HepG2 (cell line): ENCODE results near the gene UGT8. TPM values are rescaled to one million over a fixed set of nuclear protein-coding genes. Genes with fewer than 3 reads are reported as not detected.

Experiments used
- ATAC-seq: fragments of 200-7000 bp; cut with Tn5 transposase; 3 replicates; pipeline ENCODE4 v1.9.1; 2020; ENCODE audit warnings: mild to moderate bottlenecking, moderate library complexity
- BruUV-seq: library from RNA; stranded (reverse); fragments of 400-500 nt; replicated peaks from 2 replicates; lab custom pipeline; 2021; lab: Mats Ljungman, UMichigan
- CTCF ChIA-PET: fragments of 300-600 bp; formaldehyde crosslinking; extraction: SDS; loops from one replicate; lab custom pipeline; 2021; ENCODE audit warnings: low total read pairs, inconsistent platforms, low intra/inter-chr PET ratio; lab: Yijun Ruan, JAX
- POLR2A ChIA-PET: fragments of 350-600 bp; sonication (Branson Sonifier 250); formaldehyde crosslinking; loops from one replicate; lab custom pipeline; 2020; ENCODE audit warnings: antibody characterized with exemption, inconsistent platforms; lab: Yijun Ruan, JAX
- DNase-seq: peaks from one replicate; pipeline ENCODE4 v3.0.0-alpha.2; 2015; ENCODE audit warnings: low spot score
- FAIRE-seq: peaks from 3 replicates; lab custom pipeline; 2011; peaks lifted over from hg19 to GRCh38; lab: Jason Lieb, UNC
- H2AFZ ChIP-seq: one replicate; pipeline ENCODE4 v1.6.1; 2011; ENCODE audit warnings: low read length, inconsistent platforms
- H3K27ac ChIP-seq: fragments of 300-600 bp; 3 replicates; pipeline ENCODE4 v1.8.0; 2011; ENCODE audit warnings: mixed run types, mild to moderate bottlenecking, mixed read lengths, low read length, inconsistent platforms; ENCODE audit not compliant: insufficient read depth; ENCODE audit errors: extremely low read length
- H3K27me3 ChIP-seq, 2 experiments: fragments of 200-600 bp in 1 of 2; 2 replicates in 1 of 2; 3 replicates in 1 of 2; pipeline versions ENCODE4 v1.6.0 to v1.8.0; 2011; ENCODE audit warnings: low read length in 2 of 2, mild to moderate bottlenecking in 2 of 2, moderate library complexity in 2 of 2, inconsistent platforms in 1 of 2; ENCODE audit not compliant: insufficient read depth in 2 of 2, control insufficient read depth in 1 of 2
- H3K36me3 ChIP-seq, 2 experiments: fragments of 200-600 bp in 1 of 2; replicated peaks in 1 of 2; 2 replicates in 1 of 2; 3 replicates in 1 of 2; pipeline versions ENCODE4 v1.5.1 to v1.8.0; 2011; ENCODE audit warnings: low read length in 2 of 2, inconsistent platforms in 1 of 2; ENCODE audit not compliant: insufficient read depth in 2 of 2, control insufficient read depth in 1 of 2
- H3K4me1 ChIP-seq: 2 replicates; pipeline ENCODE4 v1.5.1; 2012; ENCODE audit warnings: low read length, inconsistent platforms; ENCODE audit not compliant: insufficient read depth
- H3K4me2 ChIP-seq: 2 replicates; pipeline ENCODE4 v1.6.0; 2011; ENCODE audit warnings: low read depth, low read length, inconsistent platforms
- H3K4me3 ChIP-seq, 3 experiments: fragments of 200-600 bp in 1 of 3; sonication (generic), shearing (Covaris generic) in 1 of 3; replicated peaks in 1 of 3; 2 replicates each; pipeline ENCODE4 v1.5.1; 2011 to 2016; ENCODE audit warnings: low read length in 3 of 3, inconsistent platforms in 2 of 3, low read depth in 2 of 3, mild to moderate bottlenecking in 2 of 3, control low read depth in 1 of 3, mixed read lengths in 1 of 3; ENCODE audit not compliant: insufficient read depth in 1 of 3
- H3K79me2 ChIP-seq: one replicate; pipeline ENCODE4 v1.6.1; 2011; ENCODE audit warnings: low read length, inconsistent platforms; ENCODE audit not compliant: insufficient read depth
- H3K9ac ChIP-seq: 2 replicates; pipeline ENCODE4 v1.6.0; 2011; ENCODE audit warnings: mild to moderate bottlenecking, low read depth, low read length, inconsistent platforms; ENCODE audit not compliant: insufficient read depth
- H3K9me3 ChIP-seq: 2 replicates; pipeline ENCODE4 v1.5.1; 2012; ENCODE audit warnings: mild to moderate bottlenecking, low read length
- H4K20me1 ChIP-seq: 2 replicates; pipeline ENCODE4 v1.6.0; 2011; ENCODE audit warnings: inconsistent platforms, mild to moderate bottlenecking, low read length, moderate library complexity; ENCODE audit not compliant: insufficient read depth
- CREM ChIP-seq, 2 experiments: sonication (generic) in 1 of 2; formaldehyde crosslinking in 1 of 2; IDR thresholded peaks; 2 replicates each; pipeline versions ENCODE4 v1.4.0 to v1.6.1; 2016 to 2020; ENCODE audit warnings: antibody characterized with exemption in 1 of 2, mild to moderate bottlenecking in 1 of 2, missing genetic modification reagents in 1 of 2
- ELF3 ChIP-seq: IDR thresholded peaks from 2 replicates; pipeline ENCODE4 v1.6.1; 2016; ENCODE audit warnings: missing genetic modification reagents, missing compliant biosample characterization
- GATAD1 ChIP-seq: IDR thresholded peaks from 2 replicates; pipeline ENCODE4 v1.6.1; 2016; ENCODE audit warnings: missing genetic modification reagents, missing compliant biosample characterization
- HNRNPK ChIP-seq: fragments of 200-400 bp; formaldehyde crosslinking; IDR thresholded peaks from 2 replicates; pipeline ENCODE4 v1.6.1; 2018; ENCODE audit warnings: low read length, low read depth, moderate library complexity, mild to moderate bottlenecking; ENCODE audit not compliant: poor library complexity, severe bottlenecking
- SNAPC2 ChIP-seq: sonication (generic); formaldehyde crosslinking; IDR thresholded peaks from 2 replicates; pipeline ENCODE4 v1.8.1; 2022; ENCODE audit warnings: mild to moderate bottlenecking, missing genetic modification reagents
- ZFYVE20 ChIP-seq: sonication (generic); formaldehyde crosslinking; IDR thresholded peaks from 2 replicates; pipeline ENCODE4 v1.8.0; 2023; ENCODE audit warnings: low read depth, mild to moderate bottlenecking, moderate library complexity, missing genetic modification reagents, borderline replicate concordance
- ZNF333 ChIP-seq: sonication (generic); formaldehyde crosslinking; IDR thresholded peaks from 2 replicates; pipeline ENCODE4 v1.4.0; 2020; ENCODE audit warnings: mild to moderate bottlenecking, missing genetic modification reagents, borderline replicate concordance
- ZNF431 ChIP-seq: sonication (generic); formaldehyde crosslinking; IDR thresholded peaks from 2 replicates; pipeline ENCODE4 v1.9.0; 2022; ENCODE audit warnings: missing genetic modification reagents, low read depth, mild to moderate bottlenecking, borderline replicate concordance
- ZNF614 ChIP-seq: IDR thresholded peaks from 2 replicates; pipeline ENCODE4 v1.6.1; 2018; ENCODE audit warnings: missing biosample characterization, missing genetic modification reagents, inconsistent platforms, borderline replicate concordance
- WGBS: methylation state at CpG from one replicate; pipeline ENCODE4 v1.1.6; 2017; ENCODE audit warnings: low lambda C conversion rate; 5-methylcytosine and 5-hydroxymethylcytosine counted together
- in situ Hi-C: cut with HindIII; loops from 2 replicates; pipeline ENCODE4 v1.10.0; 2017; ENCODE audit warnings: low pct_unique_long_range_greater_than_20kb; ENCODE audit not compliant: extremely low pct_ligation_motif_present
- intact Hi-C: fragments of 100-400 bp; cut with micrococcal nuclease; formaldehyde crosslinking; loops from one replicate; pipeline ENCODE4 v1.10.0; 2022; ENCODE audit not compliant: unreplicated experiment
- polyA plus RNA-seq, 8 experiments: library from polyadenylated mRNA; depleted of rRNA in 3 of 8; stranded (reverse) in 7 of 8; unstranded in 1 of 8; fragments of >200 nt; fragmentation: Illumina TruSeq in 4 of 8; extraction: Trizol in 4 of 8; gene quantifications; 2 replicates each; pipeline versions ENCODE4 v1.2.1 to v1.2.3, GENCODE V29; 2011 to 2016; ENCODE audit warnings: low read depth in 4 of 8, missing spikeins in 1 of 8, mixed read lengths in 1 of 8; ENCODE audit not compliant: insufficient read depth in 1 of 8
- total RNA-seq, 5 experiments: library from RNA; depleted of rRNA; stranded (reverse); fragments of >200 nt; fragmentation: Illumina TruSeq; extraction: Trizol; gene quantifications; 2 replicates each; pipeline ENCODE4 v1.2.3, GENCODE V29; 2016; ENCODE audit warnings: low read depth in 1 of 5
- TF ChIP-seq, protein P1 (sequence below): IDR thresholded peaks from 2 replicates; pipeline ENCODE4 v1.6.1; 2012; ENCODE audit warnings: inconsistent platforms
- TF ChIP-seq, protein P2 (sequence below): sonication (generic); formaldehyde crosslinking; IDR thresholded peaks from 2 replicates; pipeline ENCODE4 v1.4.0; 2020; ENCODE audit warnings: missing genetic modification reagents, borderline replicate concordance

Gene UGT8
- total and polyA plus RNA-seq, 2 of the 13 experiments (the other 11 are each of a cell fraction or from before 2014, with no cell fraction given), result not detected

DNA sequence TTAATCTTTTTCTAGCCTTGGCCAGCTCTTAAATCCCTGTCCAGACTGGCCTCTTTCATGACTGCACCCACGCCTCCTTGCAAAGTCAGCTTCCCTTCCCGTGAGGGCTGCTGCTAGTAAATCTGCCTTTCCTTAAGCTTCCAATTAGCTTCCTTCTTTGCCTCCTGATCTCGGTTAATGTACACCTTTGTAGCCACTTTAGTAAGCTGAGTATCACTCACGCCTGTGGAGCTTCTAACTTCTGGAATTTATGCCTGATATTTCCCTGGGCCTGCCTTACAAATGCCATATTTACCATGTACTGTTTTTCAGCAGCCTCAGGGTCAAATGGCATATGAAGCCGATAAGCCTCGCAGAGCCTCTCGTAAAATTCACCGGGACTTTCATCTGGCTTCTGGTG is 5.1 kb upstream of the UGT8 start:
- H3K4me2 ChIP-seq, result no peak overlapping the region
- no peak overlapping the region for H3K27ac ChIP-seq

DNA sequence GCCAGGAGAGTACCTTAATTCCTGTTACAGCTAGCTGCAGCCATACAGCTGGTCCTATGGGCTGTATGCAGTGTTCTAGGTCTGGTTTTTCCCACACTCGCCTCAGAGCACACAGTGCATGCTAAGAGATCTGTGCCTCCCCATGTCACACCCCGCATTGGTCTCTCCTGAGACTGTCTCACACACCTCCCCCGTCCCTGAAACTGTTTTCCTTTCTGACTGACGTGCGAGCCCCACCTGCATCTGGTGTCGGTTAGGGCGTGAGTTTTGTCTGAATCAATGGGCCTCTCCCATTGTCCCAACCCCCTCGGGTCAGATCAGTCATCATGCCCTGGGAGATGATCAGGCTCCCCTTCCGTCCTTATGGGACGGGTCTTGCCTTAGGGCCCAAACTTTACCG is 3.4 kb upstream of the UGT8 start:
- H4K20me1 ChIP-seq, result no peaks in the 10 kb centered on the region
- no peak overlapping the region for H3K4me3 ChIP-seq
- no peak overlapping the region for H2AFZ ChIP-seq
- H3K36me3 ChIP-seq, result no peaks in the 10 kb centered on the region
- H3K4me1 ChIP-seq, result no peaks in the 10 kb centered on the region
- BruUV-seq, result no TSS peak
- no peaks in the 10 kb centered on the region; a peak in 1 of 5 replicates for H3K27me3 ChIP-seq
- FAIRE-seq (no peak), ATAC-seq (no peak), DNase-seq (no peak)
- no peak overlapping the region for H3K4me2 ChIP-seq
- TF ChIP-seq ZNF333 (CRISPR knock-in tag), result no peak
- TF ChIP-seq, protein P1, sequence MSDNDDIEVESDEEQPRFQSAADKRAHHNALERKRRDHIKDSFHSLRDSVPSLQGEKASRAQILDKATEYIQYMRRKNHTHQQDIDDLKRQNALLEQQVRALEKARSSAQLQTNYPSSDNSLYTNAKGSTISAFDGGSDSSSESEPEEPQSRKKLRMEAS, result no peak
- TF ChIP-seq CREM (IDR thresholded peaks at IDR 0.05), result no peak
- no peak for TF ChIP-seq CREM (CRISPR knock-in tag; IDR thresholded peaks at IDR 0.05)
- TF ChIP-seq SNAPC2 (CRISPR knock-in tag), result no peak
- no peak for TF ChIP-seq HNRNPK
- in situ Hi-C loops (no loop called here), intact Hi-C loops (no loop called here)
- no peak overlapping the region for H3K27ac ChIP-seq
- H3K9me3 ChIP-seq, result no peaks in the 10 kb centered on the region
- H3K9ac ChIP-seq, result no peak overlapping the region
- ChIA-PET POLR2A (no interaction called here), CTCF (no interaction called here)
- 5% methylated on average over 4 of the region's 11 CpGs for WGBS
- H3K79me2 ChIP-seq, result no peaks in the 10 kb centered on the region

More for the DNA sequence above, 5.1 kb upstream of the UGT8 start:
- no peak for TF ChIP-seq GATAD1 (CRISPR knock-in tag)
- no peak for TF ChIP-seq ELF3 (CRISPR knock-in tag)
- TF ChIP-seq ZNF431 (CRISPR knock-in tag), result no peak
- no peak for TF ChIP-seq ZFYVE20 (CRISPR knock-in tag)
- no peak for TF ChIP-seq ZNF614 (CRISPR knock-in tag)
- TF ChIP-seq, protein P2, sequence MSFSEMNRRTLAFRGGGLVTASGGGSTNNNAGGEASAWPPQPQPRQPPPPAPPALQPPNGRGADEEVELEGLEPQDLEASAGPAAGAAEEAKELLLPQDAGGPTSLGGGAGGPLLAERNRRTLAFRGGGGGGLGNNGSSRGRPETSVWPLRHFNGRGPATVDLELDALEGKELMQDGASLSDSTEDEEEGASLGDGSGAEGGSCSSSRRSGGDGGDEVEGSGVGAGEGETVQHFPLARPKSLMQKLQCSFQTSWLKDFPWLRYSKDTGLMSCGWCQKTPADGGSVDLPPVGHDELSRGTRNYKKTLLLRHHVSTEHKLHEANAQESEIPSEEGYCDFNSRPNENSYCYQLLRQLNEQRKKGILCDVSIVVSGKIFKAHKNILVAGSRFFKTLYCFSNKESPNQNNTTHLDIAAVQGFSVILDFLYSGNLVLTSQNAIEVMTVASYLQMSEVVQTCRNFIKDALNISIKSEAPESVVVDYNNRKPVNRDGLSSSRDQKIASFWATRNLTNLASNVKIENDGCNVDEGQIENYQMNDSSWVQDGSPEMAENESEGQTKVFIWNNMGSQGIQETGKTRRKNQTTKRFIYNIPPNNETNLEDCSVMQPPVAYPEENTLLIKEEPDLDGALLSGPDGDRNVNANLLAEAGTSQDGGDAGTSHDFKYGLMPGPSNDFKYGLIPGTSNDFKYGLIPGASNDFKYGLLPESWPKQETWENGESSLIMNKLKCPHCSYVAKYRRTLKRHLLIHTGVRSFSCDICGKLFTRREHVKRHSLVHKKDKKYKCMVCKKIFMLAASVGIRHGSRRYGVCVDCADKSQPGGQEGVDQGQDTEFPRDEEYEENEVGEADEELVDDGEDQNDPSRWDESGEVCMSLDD, result no peak
- ChIA-PET POLR2A (no interaction called here), CTCF (no interaction called here)
- Histone ChIP-seq H3K27me3 (no peaks in the 10 kb centered on the region; a peak in 1 of 5 replicates), H3K4me3 (no peak overlapping the region), H4K20me1 (no peaks in the 10 kb centered on the region), H3K9ac (no peak overlapping the region), H3K9me3 (no peaks in the 10 kb centered on the region), H3K4me1 (no peaks in the 10 kb centered on the region), H3K79me2 (no peaks in the 10 kb centered on the region), H2AFZ (no peak overlapping the region), H3K36me3 (no peaks in the 10 kb centered on the region)
- no peak for ATAC-seq
- no peak for DNase-seq
- no peak for FAIRE-seq
- intact Hi-C loops, result no loop called here
- no TSS peak for BruUV-seq
- 3% methylated on average over 8 of the region's 8 CpGs for WGBS
- in situ Hi-C loops, result no loop called here
